ENCODE results near the gene EXO1. TPM values are rescaled to one million over a fixed set of nuclear protein-coding genes. Genes with fewer than 3 reads are reported as not detected.

EXO1 gene
- total RNA-seq, 1 experiment from 2014 or later: 26.3 TPM

- Histone ChIP-seq H3K4me1 (ENCODE audit: control insufficient read depth, insufficient read depth, low read length) (no peaks in the 10 kb centered on the region), H3K27me3 (ENCODE audit: control insufficient read depth, insufficient read depth, low read length) (no peaks in the 10 kb centered on the region), H3K27ac (ENCODE audit: low read length) (no peak overlapping the region), H3K4me3 (ENCODE audit: low read depth in 2 of 2, low read length in 2 of 2) (no peak overlapping the region), H3K36me3 (ENCODE audit: control insufficient read depth, insufficient read depth, low read length) (no peaks in the 10 kb centered on the region), H3K9me3 (ENCODE audit: control insufficient read depth, insufficient read depth, low read depth, low read length) (no peaks in the 10 kb centered on the region)
- BruUV-seq (replicated peaks): no TSS peak
- TF ChIP-seq CTCF (IDR thresholded peaks at IDR 0.05): no peak
- TF ChIP-seq REST (IDR thresholded peaks at IDR 0.05; ENCODE audit: insufficient read depth in 1 of 2, low read depth in 2 of 2, low read length in 1 of 2): no peak
- no peak for TF ChIP-seq TCF7L2 (IDR thresholded peaks at IDR 0.05; ENCODE audit: low read depth, low read length)
- no peak for TF ChIP-seq SIN3A (IDR thresholded peaks at IDR 0.05; ENCODE audit: borderline replicate concordance, insufficient read depth, low read depth, low read length)
- TF ChIP-seq POLR2AphosphoS5 (IDR thresholded peaks at IDR 0.05; ENCODE audit: low read depth, low read length): no peak
- DNase-seq (ENCODE audit: low read depth, low spot score) (no peak), ATAC-seq (no peak)
- POLR2A ChIA-PET: no interaction called here
- CTCF ChIA-PET: no interaction called here
- intact Hi-C loops (cut with micrococcal nuclease; ENCODE audit: unreplicated experiment) (no loop called here), in situ Hi-C loops (cut with HindIII; ENCODE audit: low pct_unique_long_range_greater_than_20kb, low sequenced_read_pairs) (no loop called here)
These were observed 86.3 kb downstream of the EXO1 start for GRCh38 chr1:241934201-241934848.

GRCh38 chr1:241934866-241935265 lies 86.9 kb downstream of the EXO1 start:
- Histone ChIP-seq H3K27me3 (ENCODE audit: control insufficient read depth, insufficient read depth, low read length) (no peaks in the 10 kb centered on the region), H3K4me1 (ENCODE audit: control insufficient read depth, insufficient read depth, low read length) (no peaks in the 10 kb centered on the region), H3K9me3 (ENCODE audit: control insufficient read depth, insufficient read depth, low read depth, low read length) (no peaks in the 10 kb centered on the region), H3K4me3 (ENCODE audit: low read depth in 2 of 2, low read length in 2 of 2) (no peak overlapping the region), H3K27ac (ENCODE audit: low read length) (no peak overlapping the region), H3K36me3 (ENCODE audit: control insufficient read depth, insufficient read depth, low read length) (no peaks in the 10 kb centered on the region)
- in situ Hi-C loops (cut with HindIII; ENCODE audit: low pct_unique_long_range_greater_than_20kb, low sequenced_read_pairs): no loop called here
- DNase-seq (ENCODE audit: low read depth, low spot score) (no peak), ATAC-seq (no peak)
- ChIA-PET POLR2A (interaction anchor here (0.6 kb wide), 1 partner anchor 759 kb away, joined by 3 read pairs; no protein-coding TSS in a partner anchor), CTCF (no interaction called here)
- no TSS peak for BruUV-seq (replicated peaks)
- intact Hi-C loops (cut with micrococcal nuclease; ENCODE audit: unreplicated experiment): no loop called here
- TF ChIP-seq SIN3A (IDR thresholded peaks at IDR 0.05; ENCODE audit: borderline replicate concordance, insufficient read depth, low read depth, low read length) (no peak), TCF7L2 (IDR thresholded peaks at IDR 0.05; ENCODE audit: low read depth, low read length) (no peak), POLR2AphosphoS5 (IDR thresholded peaks at IDR 0.05; ENCODE audit: low read depth, low read length) (no peak), CTCF (IDR thresholded peaks at IDR 0.05) (no peak), REST (IDR thresholded peaks at IDR 0.05; ENCODE audit: insufficient read depth in 1 of 2, low read depth in 2 of 2, low read length in 1 of 2) (no peak)
